OCI-M1 (cell line): ENCODE measurements around the gene NTN5.
"Not testable (repeated sequence)": the region's sequence is repeated elsewhere in the genome, so short reads cannot be mapped to it uniquely, and the experiment has no call there.

Experiments used
- DNase-seq: peaks from one replicate; lab custom pipeline; 2025; lab: John Stamatoyannopoulos, UW

Gene NTN5

GRCh38 chr19:48696353-48697010 lies 23.7 kb upstream of the NTN5 start:
- DNase-seq, result no peak

GRCh38 chr19:48695743-48696352 lies 23.0 kb upstream of the NTN5 start, which contains the start of gene FUT2:
Gene FUT2, plus strand, starts transcription at chr19:48695971. Its CDS starts 6,986 bp downstream, at chr19:48702957.
- DNase-seq, result no peak

DNA sequence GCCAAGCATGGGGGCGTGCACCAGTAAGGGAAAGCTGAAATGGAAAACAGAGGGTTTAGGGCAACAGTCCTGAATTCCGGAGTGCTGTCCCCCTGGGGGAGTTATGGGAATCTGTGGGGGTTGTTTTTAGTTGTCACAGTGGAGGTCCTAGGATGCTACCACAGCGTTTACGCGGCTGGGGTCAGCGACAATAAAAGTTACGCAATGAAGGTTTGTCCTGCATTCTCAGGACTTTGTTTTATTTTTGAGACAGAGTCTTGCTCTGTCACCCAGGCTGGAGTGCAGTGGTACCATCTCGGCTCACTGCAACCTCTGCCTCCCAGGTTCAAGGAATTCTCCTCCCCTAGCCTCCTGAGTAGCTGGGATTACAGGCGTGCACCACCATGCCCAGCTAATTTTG lies 20.8 kb upstream of the NTN5 start:
- DNase-seq, result not testable (repeated sequence)

- no peak for DNase-seq
These were observed 16.6 kb upstream of the NTN5 start for GRCh38 chr19:48689449-48689848.

DNA sequence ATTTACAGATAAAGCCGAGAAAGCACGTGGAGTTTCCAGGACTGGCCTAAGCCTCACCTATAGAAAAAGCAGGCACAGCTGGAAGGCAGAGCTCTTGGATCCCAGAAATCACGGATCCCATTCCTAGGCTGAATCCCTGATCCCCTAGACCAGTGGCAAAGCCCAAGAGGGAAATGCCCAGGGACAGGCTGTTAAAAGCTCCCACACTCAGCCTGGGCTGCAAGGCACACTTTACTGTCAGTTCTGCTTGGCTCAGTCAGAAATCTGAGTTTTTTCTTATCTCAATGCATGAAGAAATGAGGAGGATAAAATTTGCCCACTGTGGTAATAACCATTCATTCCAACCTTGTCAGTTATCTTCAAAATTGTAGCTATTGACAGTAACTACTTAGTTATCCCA lies 15.0 kb upstream of the NTN5 start:
- no peak for DNase-seq

DNA sequence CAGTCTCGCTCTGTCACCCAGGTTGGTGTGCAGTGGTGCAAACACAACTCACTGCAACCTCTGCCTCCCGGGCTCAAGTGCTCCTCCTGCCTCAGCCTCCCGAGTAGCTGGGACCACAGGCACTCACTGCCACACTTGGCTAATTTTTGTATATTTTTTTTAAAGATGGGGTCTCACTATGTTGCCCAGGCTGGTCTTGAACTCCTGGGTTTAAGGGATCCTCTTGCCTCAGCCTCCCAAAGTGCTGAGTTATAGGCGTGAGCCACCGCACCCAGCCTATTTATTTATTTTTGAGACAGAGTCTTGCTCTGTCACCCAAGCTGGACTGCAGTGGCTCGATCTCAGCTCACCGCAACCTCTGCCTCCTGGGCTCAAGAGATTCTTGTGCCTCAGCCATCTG lies 13.8 kb upstream of the NTN5 start:
- DNase-seq, result not testable (repeated sequence)

- DNase-seq, result no peak
These were observed 13.3 kb upstream of the NTN5 start for GRCh38 chr19:48686088-48686487.

DNA sequence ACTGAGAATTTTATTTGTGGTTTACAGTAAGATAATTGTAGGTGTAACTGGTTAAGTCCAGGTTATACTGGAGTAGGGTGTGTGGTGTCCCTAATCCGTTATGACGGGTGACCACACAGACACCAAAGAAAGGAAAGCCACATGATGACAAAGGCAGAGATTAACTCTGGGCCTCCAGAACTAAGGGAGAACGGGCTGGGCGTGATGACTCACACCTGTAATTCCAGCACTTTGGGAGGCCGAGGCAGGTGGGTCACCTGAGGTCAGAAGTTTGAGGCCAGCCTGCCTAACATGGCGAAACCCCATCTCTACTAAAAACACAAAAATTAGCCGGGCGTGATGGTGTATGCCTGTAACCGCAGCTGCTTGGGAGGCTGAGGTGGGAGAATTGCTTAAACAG lies 12.8 kb upstream of the NTN5 start:
- no peak for DNase-seq

- no peak for DNase-seq
These were observed 10.5 kb upstream of the NTN5 start for GRCh38 chr19:48683349-48683748.

DNA sequence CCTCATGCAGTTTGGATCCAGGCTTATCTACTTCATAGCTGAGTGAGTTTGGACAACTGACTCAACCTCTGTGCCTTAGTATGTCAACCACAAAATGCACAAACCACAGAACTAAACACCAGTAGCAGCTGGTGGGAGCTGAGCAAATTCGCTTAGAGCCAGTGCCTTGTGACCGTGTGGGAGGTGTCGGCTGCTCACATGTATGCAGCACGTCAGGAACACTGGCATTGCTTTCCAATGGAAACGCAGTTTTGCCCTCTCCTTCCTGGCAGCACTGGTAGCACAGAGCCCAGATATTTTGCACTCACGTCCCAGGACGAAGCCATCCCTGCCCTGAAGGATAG lies 8.3 kb upstream of the NTN5 start:
- peak; percentile 94 for DNase-seq

GRCh38 chr19:48680436-48681126 lies 7.8 kb upstream of the NTN5 start:
- DNase-seq, result no peak

GRCh38 chr19:48680006-48680405 lies 7.2 kb upstream of the NTN5 start:
- not testable (repeated sequence) for DNase-seq

DNA sequence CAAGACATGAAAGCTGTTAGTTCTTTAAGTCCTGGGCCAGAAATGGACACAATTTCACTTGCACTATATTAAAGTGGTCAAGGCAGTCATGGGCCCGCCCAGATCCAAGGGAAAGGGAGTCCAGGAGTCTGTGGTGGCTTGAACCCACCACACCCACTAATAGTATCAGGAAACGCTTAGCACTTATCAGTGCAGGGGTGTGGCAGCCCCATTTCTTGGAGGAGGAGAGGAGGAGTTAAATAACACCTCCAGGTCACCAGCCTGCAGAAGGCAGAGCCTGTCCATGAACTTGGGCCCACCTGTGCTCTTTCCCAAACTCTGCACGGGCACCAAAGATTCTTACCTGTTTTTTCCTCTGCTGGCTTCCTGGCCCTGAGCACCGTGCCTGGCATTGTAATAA lies 5.4 kb upstream of the NTN5 start:
- DNase-seq, result peak; percentile 38

DNA sequence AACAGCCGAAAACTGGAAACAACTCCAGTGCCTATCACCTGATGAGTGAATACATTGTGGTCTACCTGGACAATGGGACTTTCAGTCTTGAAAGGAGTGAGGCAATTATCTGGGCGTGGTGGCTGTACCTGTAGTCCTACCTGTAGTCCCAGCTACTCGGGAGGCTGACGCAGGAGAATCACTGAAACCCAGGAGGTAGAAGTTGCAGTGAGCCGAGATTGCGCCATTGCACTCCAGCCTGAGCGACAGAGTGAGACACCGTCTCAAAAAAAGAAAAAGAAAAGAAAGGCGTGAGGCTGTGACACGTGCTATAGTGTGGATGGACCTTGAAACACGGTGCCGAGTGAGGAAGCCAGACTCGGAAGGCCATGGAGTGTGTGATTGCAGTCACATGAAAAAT lies 4.1 kb upstream of the NTN5 start:
- no peak for DNase-seq

- DNase-seq, result no peak
These were observed 3.7 kb upstream of the NTN5 start for GRCh38 chr19:48676487-48676886.

DNA sequence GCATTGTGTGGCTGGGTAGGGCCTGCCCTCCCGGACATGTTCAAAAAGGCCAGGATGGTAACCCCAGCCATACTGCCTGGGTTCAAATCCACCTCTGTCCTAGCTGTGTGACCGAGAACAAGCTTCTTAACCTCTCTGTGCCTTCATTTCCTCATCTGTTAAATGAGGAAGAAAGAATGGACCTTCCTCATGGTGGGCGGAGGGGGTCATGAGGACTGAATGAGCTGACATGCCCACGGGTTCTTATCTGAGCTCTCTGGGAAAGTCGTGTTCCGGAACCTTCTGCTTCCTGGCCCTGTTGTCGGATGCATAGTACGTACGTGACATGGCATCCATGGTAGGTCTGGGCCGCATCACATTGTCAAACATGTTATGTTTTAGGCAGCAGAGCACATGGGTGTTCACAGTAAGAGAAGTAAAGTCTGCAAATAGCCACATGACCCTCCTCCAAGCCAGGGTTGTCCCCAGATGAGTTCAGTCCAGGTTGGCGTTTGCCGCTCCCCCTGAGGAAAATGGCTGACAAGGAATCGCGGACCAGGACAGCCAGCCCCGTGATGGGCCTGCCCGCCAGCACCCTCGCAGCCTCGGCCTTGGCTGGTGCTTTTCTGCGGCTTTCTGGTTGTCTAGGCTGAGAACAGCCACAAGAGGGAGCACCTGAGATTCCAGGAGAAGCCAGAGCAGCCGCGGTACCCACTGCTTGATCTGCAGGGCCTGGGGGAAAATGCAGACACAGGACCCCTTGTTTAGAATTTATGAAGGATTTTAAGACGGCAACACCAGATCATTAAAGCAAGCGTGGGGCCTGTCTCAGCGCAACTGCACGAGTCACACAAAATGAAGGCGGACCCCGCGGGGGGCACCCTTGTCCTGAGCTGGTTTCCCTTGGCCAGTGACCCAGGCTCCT lies 2.4 kb upstream of the NTN5 start:
- peak; percentile 92 for DNase-seq

GRCh38 chr19:48674216-48674809 lies 1.5 kb upstream of the NTN5 start:
- DNase-seq, result no peak

DNA sequence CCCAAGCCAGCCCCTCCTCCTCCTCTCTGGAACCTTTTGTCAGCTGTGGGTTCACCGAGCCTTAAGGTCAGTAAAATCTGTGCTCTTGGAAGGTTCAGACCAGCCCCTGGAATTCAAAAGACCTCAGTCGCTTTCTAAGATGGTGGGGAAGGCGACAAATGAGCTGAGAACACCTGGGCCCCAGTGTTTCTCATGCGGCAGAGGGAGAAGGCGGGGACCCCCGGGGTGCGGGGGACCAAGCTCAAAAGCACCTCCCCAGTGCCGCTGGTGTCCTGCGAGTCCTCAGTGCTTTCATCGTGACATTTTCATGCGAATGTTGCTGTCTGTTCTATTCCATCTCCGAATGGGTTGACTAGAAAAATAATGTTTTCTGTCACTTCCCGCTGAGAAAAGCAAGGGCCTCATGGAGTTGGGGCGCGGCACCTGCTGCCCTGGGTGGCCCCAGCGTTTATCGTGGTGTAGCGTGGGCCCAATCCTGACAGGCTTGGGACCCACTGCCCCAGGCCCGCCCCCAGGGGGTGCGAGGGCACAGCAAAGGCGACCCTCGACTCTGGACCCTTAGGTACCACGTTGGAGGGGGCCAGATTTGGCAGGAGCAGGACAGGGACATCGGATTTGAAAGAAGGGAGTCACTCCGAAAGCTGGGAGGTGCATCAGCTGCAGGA lies 751 bp upstream of the NTN5 start:
- no peak for DNase-seq

- no peak for DNase-seq
These were observed 1.3 kb downstream of the NTN5 start for GRCh38 chr19:48671446-48671995.

GRCh38 chr19:48670699-48671445 lies 1.9 kb downstream of the NTN5 start:
- no peak for DNase-seq
